HK-2 (cell line): ENCODE data around the gene SHTN1.

Experiments
- DNase-seq: peaks from one replicate; pipeline ENCODE4 v3.0.0-alpha.2; 2018; ENCODE audit not compliant: unreplicated experiment

Gene SHTN1

DNA sequence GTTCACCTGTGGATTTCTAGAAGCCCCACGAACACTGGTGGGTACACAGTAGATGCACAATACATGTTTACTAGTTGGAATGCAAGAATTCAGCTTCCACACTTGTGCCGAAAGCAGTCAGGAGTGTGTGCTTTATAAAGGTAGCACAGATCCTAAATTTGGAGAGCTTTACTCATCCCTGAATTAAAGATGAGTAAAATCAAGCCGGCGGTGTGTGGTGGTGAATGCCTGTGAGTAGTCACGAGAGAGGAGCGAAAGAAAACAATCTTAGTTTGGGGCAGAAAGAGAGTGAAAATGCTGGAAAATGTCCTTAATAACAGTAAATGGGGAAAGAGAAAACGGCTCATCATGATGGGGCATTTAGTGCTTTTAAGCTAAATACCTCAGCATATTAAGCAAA is 169.3 kb downstream of the SHTN1 start:
- DNase-seq = no peak

GRCh38 chr10:116833986-116834985 is 170.7 kb downstream of the SHTN1 start:
- no peak for DNase-seq

- DNase-seq = no peak
Measured at GRCh38 chr10:116831790-116832189, 173.2 kb downstream of the SHTN1 start.
